ENCODE data around the gene DAB2. TPM values are rescaled to one million over a fixed set of nuclear protein-coding genes. Genes with fewer than 3 reads are reported as not detected.

The DAB2 gene
- total RNA-seq, 1 experiment from 2014 or later, result 5.5 TPM

DNA sequence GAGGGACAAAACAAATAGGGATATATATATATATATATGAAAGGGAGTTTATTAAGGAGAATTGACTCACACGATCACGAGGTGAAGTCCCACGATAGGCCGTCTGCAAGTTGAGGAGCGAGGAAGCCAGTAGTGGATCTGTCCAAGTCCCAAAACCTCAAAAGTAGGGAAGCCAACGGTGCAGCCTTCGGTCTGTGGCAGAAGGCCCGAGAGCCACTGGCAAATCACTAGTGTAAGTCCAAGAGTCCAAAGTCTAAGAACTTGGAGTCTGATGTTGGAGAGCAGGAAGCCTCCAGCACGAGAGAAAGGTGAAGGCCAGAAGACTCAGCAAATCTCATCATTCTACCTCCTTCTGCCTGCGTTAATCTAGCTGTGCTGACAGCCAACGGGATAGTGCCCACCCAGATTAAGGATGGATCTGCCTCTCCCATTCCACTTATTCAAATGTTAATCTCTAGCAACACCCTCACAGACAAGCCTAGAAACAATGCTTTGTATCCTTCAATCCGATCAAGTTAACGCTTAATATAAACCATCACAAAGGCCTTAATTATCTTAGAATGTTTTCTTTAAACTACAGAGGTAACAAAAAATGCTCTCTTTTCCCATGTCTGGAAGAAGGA lies 23.8 kb upstream of the DAB2 start:
- Histone ChIP-seq H3K27ac (ENCODE audit: low read depth, low read length) (no peak overlapping the region), H3K4me3 (replicated peaks in 1 of 2; ENCODE audit: low read depth in 1 of 2, low read length in 2 of 2) (no peak overlapping the region), H3K4me2 (ENCODE audit: low read length) (no peak overlapping the region), H3K79me2 (ENCODE audit: insufficient read depth, low read length) (no peaks in the 10 kb centered on the region), H2AFZ (ENCODE audit: low read depth, low read length, poor library complexity, severe bottlenecking) (no peak overlapping the region), H3K4me1 (ENCODE audit: control insufficient read depth in 1 of 2, insufficient read depth in 2 of 2, low read length in 2 of 2) (no peaks in the 10 kb centered on the region), H3K9me3 (ENCODE audit: control insufficient read depth in 1 of 2, insufficient read depth in 1 of 2, low read depth in 1 of 2, low read length in 2 of 2) (no peaks in the 10 kb centered on the region), H3K9ac (ENCODE audit: low read length) (no peak overlapping the region), H3K27me3 (ENCODE audit: insufficient read depth, low read length) (no peaks in the 10 kb centered on the region), H3K36me3 (ENCODE audit: control insufficient read depth in 1 of 2, insufficient read depth in 2 of 2, low read length in 2 of 2) (no peaks in the 10 kb centered on the region), H3K9me2 (ENCODE audit: insufficient read depth) (no peaks in the 10 kb centered on the region), H4K20me1 (ENCODE audit: insufficient read depth) (no peaks in the 10 kb centered on the region)
- DNase-seq (ENCODE audit: low read depth, low spot score) (no peak), ATAC-seq (no peak)
- TF ChIP-seq RAD21 (IDR thresholded peaks at IDR 0.05; ENCODE audit: low read depth) (no peak), ELF1 (IDR thresholded peaks at IDR 0.05; ENCODE audit: borderline replicate concordance, low read depth) (no peak), EZH2 (IDR thresholded peaks at IDR 0.05) (no peak), JUND (IDR thresholded peaks at IDR 0.05) (no peak), ZFX (IDR thresholded peaks at IDR 0.05) (no peak), CBX3 (IDR thresholded peaks at IDR 0.05; ENCODE audit: low read depth) (no peak), EGR1 (IDR thresholded peaks at IDR 0.05; ENCODE audit: low read depth) (no peak), TCF7L2 (IDR thresholded peaks at IDR 0.05; ENCODE audit: borderline replicate concordance, extremely low read depth, insufficient read depth, insufficient read length) (no peak), POLR2A (IDR thresholded peaks at IDR 0.05; ENCODE audit: borderline replicate concordance, extremely low read depth, insufficient read depth, insufficient read length) (no peak), SIN3A (IDR thresholded peaks at IDR 0.05; ENCODE audit: low read depth) (no peak), FOSL1 (IDR thresholded peaks at IDR 0.05; ENCODE audit: low read depth) (no peak), YY1 (IDR thresholded peaks at IDR 0.05; ENCODE audit: extremely low read depth, insufficient replicate concordance, low read depth, low read length) (no peak), ZNF274 (IDR thresholded peaks at IDR 0.05; ENCODE audit: low read depth, low read length) (no peak), EZH2phosphoT487 (IDR thresholded peaks at IDR 0.05; ENCODE audit: borderline replicate concordance) (no peak), SRF (IDR thresholded peaks at IDR 0.05; ENCODE audit: low read depth) (no peak), POLR2AphosphoS5 (IDR thresholded peaks at IDR 0.05; ENCODE audit: low read depth, low read length) (no peak)
- TF ChIP-seq, protein P1, sequence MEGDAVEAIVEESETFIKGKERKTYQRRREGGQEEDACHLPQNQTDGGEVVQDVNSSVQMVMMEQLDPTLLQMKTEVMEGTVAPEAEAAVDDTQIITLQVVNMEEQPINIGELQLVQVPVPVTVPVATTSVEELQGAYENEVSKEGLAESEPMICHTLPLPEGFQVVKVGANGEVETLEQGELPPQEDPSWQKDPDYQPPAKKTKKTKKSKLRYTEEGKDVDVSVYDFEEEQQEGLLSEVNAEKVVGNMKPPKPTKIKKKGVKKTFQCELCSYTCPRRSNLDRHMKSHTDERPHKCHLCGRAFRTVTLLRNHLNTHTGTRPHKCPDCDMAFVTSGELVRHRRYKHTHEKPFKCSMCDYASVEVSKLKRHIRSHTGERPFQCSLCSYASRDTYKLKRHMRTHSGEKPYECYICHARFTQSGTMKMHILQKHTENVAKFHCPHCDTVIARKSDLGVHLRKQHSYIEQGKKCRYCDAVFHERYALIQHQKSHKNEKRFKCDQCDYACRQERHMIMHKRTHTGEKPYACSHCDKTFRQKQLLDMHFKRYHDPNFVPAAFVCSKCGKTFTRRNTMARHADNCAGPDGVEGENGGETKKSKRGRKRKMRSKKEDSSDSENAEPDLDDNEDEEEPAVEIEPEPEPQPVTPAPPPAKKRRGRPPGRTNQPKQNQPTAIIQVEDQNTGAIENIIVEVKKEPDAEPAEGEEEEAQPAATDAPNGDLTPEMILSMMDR (IDR thresholded peaks at IDR 0.05 in 2 of 3, conservative IDR thresholded peaks at IDR 0.05 in 1 of 3; ENCODE audit: borderline replicate concordance in 1 of 3, insufficient read depth in 1 of 3, low read depth in 2 of 3, low read length in 2 of 3), result no peak
- TF ChIP-seq, protein P2, sequence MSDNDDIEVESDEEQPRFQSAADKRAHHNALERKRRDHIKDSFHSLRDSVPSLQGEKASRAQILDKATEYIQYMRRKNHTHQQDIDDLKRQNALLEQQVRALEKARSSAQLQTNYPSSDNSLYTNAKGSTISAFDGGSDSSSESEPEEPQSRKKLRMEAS (IDR thresholded peaks at IDR 0.05), result no peak
- TF ChIP-seq, protein P3, sequence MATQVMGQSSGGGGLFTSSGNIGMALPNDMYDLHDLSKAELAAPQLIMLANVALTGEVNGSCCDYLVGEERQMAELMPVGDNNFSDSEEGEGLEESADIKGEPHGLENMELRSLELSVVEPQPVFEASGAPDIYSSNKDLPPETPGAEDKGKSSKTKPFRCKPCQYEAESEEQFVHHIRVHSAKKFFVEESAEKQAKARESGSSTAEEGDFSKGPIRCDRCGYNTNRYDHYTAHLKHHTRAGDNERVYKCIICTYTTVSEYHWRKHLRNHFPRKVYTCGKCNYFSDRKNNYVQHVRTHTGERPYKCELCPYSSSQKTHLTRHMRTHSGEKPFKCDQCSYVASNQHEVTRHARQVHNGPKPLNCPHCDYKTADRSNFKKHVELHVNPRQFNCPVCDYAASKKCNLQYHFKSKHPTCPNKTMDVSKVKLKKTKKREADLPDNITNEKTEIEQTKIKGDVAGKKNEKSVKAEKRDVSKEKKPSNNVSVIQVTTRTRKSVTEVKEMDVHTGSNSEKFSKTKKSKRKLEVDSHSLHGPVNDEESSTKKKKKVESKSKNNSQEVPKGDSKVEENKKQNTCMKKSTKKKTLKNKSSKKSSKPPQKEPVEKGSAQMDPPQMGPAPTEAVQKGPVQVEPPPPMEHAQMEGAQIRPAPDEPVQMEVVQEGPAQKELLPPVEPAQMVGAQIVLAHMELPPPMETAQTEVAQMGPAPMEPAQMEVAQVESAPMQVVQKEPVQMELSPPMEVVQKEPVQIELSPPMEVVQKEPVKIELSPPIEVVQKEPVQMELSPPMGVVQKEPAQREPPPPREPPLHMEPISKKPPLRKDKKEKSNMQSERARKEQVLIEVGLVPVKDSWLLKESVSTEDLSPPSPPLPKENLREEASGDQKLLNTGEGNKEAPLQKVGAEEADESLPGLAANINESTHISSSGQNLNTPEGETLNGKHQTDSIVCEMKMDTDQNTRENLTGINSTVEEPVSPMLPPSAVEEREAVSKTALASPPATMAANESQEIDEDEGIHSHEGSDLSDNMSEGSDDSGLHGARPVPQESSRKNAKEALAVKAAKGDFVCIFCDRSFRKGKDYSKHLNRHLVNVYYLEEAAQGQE (IDR thresholded peaks at IDR 0.05; ENCODE audit: low read depth), result no peak
- TF ChIP-seq, protein P4, sequence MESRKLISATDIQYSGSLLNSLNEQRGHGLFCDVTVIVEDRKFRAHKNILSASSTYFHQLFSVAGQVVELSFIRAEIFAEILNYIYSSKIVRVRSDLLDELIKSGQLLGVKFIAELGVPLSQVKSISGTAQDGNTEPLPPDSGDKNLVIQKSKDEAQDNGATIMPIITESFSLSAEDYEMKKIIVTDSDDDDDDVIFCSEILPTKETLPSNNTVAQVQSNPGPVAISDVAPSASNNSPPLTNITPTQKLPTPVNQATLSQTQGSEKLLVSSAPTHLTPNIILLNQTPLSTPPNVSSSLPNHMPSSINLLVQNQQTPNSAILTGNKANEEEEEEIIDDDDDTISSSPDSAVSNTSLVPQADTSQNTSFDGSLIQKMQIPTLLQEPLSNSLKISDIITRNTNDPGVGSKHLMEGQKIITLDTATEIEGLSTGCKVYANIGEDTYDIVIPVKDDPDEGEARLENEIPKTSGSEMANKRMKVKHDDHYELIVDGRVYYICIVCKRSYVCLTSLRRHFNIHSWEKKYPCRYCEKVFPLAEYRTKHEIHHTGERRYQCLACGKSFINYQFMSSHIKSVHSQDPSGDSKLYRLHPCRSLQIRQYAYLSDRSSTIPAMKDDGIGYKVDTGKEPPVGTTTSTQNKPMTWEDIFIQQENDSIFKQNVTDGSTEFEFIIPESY (IDR thresholded peaks at IDR 0.05; ENCODE audit: extremely low read depth, insufficient replicate concordance, low read length), result no peak
- ChIA-PET POLR2A (no interaction called here), CTCF (no interaction called here), RAD21 (ENCODE audit: low non-redundant PET in 1 of 2, low total read pairs in 2 of 2, uncharacterized antibody in 2 of 2, unreplicated experiment in 2 of 2) (no interaction called here)
- BruUV-seq (replicated peaks), result no TSS peak
- intact Hi-C loops (cut with micrococcal nuclease), result no loop called here

Data from HCT116 (cell line).